ENCODE results near the gene CHPT1.

CHPT1 gene

DNA sequence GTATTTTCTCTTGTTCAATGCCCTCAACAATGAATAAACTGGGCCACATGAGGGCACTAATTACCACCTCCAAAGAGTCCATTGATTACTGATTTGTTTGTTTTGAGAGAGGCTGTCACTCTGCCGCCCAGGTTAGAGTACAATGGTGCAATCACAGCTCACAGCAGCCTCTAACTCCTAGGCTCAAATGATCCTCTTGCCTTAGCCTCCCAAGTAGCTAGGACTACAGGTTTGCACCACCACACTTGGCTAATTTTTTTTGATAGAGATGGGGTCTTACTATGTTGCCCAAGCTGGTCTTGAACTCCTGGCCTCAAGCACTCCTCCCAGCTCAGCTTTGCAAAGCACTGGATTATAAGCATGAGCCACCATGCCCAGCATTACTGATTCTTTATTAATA lies 70.1 kb downstream of the CHPT1 start:
- DNase-seq = peak in 1 of 3 experiments; percentile 12

DNA sequence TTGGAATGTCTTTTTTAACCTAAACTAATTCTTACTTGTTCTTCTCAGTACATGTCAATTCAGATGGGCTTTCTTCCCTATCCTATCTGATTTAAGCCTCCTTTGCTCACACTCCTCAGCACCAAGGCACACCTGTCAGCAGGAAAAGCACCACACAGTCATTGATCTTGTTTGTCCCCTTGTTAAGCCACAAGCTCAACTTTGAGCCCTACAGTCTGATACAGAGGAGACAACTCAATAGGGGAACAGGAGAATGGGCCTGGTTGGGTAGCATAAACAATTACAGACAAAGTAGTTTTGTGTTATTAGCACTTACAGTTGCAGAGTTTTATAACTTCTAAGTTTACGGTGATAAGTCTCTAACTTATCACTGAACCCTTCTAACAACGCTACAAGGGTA lies 71.3 kb downstream of the CHPT1 start:
- no peak for DNase-seq

DNA sequence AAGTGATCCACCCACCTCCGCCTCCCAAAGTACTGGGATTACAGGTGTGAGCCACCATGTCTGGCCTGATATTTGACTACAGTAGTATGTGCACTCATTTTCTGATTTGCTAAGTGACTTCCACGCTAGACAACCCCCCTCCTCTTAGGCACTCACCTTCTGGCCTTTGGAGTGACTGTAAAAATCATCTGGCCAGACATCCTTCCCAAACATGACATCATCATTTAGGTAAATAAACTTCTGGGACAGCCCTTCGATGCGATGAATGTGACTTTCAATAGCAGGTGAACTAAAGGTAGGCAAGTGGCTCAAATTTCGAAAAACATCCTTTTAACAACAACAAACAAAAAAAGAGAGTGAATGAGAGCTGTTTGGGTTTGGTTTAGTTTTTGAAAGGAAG lies 72.4 kb downstream of the CHPT1 start:
- DNase-seq = peak in 1 of 3 experiments; percentile 9

DNA sequence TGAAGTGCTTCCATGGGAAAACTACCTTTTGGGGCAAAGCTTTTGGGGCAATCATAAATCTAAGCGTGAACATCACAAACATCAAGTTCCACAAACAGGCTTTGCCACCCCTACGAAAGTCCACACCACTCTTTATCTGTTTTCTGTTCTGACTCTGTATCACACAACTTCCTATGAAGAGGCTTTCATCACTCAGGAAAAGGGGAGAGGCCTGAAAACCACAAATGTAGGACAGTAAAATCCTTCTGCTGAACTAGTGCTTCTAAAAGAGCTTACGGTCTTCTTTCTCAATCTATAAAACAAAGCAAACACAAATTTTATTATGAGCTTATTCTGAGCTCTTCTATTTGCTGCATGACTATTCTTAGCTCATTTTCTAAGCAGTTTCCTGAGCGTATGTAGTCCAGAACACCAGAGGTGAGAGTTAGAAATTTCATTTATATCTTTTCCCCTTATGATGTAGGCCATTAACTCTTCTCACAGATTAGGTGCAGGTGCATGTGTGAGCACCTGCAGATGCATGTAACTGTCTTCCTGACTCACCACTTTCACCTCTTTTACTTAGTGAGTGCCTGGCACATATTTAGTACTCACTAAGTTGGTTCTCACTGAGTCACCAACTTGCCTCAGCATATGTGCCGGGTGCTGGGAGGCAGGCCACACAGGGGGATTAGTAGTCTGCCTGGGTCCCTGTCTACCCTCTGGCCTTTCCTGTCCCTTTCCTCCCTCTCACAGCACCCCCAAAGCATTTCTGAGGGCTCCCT lies 74.8 kb downstream of the CHPT1 start:
- no peak for DNase-seq

DNA sequence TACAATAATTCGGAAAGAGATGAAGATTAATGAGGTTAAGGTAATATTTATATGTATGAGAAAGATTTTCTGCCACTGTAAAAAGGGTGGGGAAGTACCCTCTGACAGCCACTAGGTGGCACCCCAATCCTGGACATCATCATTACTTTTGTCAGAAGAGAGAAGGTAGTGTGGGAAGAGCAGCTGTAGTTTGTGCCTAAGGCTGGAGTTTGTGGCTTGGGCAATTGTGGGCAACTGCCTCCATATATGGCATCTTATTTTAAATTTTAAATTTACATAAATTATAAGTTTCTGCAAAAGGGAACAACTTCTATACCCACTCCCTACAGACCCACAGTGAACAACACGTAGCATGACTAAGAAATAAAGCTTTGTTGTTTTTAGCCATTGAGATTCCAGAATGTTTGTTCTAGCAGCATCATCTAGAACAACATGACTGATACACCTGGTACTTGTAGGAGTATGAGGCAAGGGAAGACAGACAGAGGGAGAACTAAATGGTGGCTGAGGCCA lies 76.3 kb downstream of the CHPT1 start:
- DNase-seq = peak; percentile 45 to 84 (median 76)

DNA sequence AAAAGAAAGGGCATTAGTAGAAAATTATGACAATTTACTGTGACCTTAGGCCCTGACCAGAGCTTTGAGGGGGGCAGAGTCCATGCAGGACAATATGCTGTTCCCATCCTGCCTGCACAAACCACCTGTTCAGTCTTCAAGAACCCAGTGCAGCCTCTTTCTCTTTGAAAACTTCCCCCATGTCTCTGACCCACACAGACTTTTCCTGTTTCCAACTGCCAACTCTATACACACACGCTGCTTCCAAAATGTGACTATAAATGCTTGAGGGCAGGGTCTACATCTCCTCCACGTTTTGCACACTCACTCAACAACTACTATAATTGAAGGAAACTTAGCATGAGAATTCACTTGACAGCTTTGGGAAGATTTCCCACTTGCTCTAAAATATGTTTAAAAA lies 78.4 kb downstream of the CHPT1 start:
- DNase-seq = no peak

DNA sequence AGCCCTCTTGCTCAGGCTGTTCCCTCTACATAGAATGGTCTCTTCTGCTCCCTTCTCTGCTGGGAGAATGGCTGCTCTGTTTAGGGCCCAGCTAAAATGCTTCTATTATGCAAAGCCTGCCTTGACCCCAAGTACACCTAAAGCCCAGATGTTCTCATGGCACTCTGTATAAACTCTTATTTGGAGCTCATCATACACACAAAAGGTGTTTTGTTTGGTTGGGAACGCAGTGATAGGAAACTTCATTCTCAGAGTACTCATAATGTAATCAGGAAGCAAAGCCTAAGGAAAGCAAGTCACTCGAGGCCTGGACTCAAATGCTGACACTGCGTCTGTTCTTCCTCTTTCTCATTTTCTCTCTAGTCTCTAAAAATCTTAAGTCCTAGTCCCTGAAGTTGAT lies 80.0 kb downstream of the CHPT1 start:
- no peak for DNase-seq

DNA sequence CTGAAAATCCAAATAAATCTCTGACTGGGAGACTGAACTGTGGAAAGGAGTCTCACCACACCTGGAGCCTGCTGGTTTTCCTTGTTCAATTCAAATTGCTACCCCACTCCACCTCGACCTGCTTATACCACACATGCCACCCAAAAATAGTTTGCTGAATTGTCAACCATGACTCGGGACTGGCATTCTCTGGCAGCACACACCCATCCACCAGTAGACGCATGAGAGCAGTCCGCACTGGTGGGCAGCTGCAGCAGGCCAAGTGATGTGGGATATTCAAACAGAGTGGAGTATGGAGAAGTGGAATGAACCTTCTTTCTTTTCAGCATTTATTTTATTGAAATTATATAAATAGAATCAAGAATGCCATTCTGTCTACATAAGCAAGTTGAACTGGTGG lies 80.5 kb downstream of the CHPT1 start:
- no peak for DNase-seq
